Gastrocnemius medialis (tissue), 4 donors: ENCODE results near the gene TFDP1. TPM values are rescaled to one million over a fixed set of nuclear protein-coding genes. Genes with fewer than 3 reads are reported as not detected.

ENCODE experiments used
- ATAC-seq, 2 donors: fragments of 150-250 bp; one replicate each; pipeline ENCODE4 v1.9.1; 2016
- DNase-seq, 2 donors: peaks; one replicate each; pipeline ENCODE4 v3.0.0-alpha.2; 2019
- H3K27ac ChIP-seq, 4 donors: fragments of 200-600 bp; sonication (generic); 1 replicate in 1 of 4; 2 replicates in 3 of 4; pipeline ENCODE4 v1.5.1; 2016 to 2018; ENCODE audit warnings: mild to moderate bottlenecking in 2 of 4, moderate library complexity in 1 of 4
- H3K27me3 ChIP-seq, 3 donors: fragments of 200-600 bp; sonication (generic) in 2 of 3; 1 replicate in 1 of 3; 2 replicates in 2 of 3; pipeline versions ENCODE4 v1.5.1 to v1.6.0; 2016 to 2019; ENCODE audit warnings: mild to moderate bottlenecking in 1 of 3, moderate library complexity in 1 of 3
- H3K36me3 ChIP-seq, 2 donors: fragments of 200-600 bp; sonication (generic) in 1 of 2; one replicate each; pipeline ENCODE4 v1.5.1; 2017 to 2018
- H3K4me1 ChIP-seq, 2 donors: fragments of 200-600 bp; sonication (generic) in 1 of 2; one replicate each; pipeline ENCODE4 v1.5.1; 2016 to 2017; ENCODE audit warnings: mild to moderate bottlenecking in 2 of 2
- H3K4me3 ChIP-seq, 4 donors: fragments of 200-600 bp; sonication (generic) in 3 of 4; 1 replicate in 1 of 4; 2 replicates in 3 of 4; pipeline ENCODE4 v1.5.1; 2016 to 2019; ENCODE audit warnings: mild to moderate bottlenecking in 2 of 4
- H3K9me3 ChIP-seq, 3 donors: fragments of 200-600 bp; sonication (generic) in 2 of 3; 1 replicate in 1 of 3; 2 replicates in 2 of 3; pipeline ENCODE4 v1.5.1; 2016 to 2019
- CTCF ChIP-seq, 5 experiments: fragments of 450-650 bp in 3 of 5; fragments of 200-600 bp in 2 of 5; sonication (generic) in 2 of 5; IDR thresholded peaks in 4 of 5; conservative IDR thresholded peaks in 1 of 5; 1 replicate in 4 of 5; 2 replicates in 1 of 5; pipeline ENCODE4 v1.5.1; 2016 to 2019; ENCODE audit warnings: antibody characterized with exemption in 5 of 5, mild to moderate bottlenecking in 3 of 5, moderate library complexity in 3 of 5
- POLR2A ChIP-seq, 2 donors: fragments of 450-650 bp; IDR thresholded peaks; one replicate each; pipeline ENCODE4 v1.6.1; 2017; ENCODE audit warnings: antibody characterized with exemption in 2 of 2, mild to moderate bottlenecking in 2 of 2, moderate library complexity in 2 of 2
- in situ Hi-C, 4 donors: fragments of 200-750 bp; cut with MboI; loops; one replicate each; pipeline versions ENCODE4 v1.15.0 to v1.8.0; 2017; ENCODE audit warnings: low sequenced_read_pairs in 4 of 4
- intact Hi-C: fragments of 100-400 bp; cut with DNase I; formaldehyde crosslinking; loops from one replicate; pipeline ENCODE4 v1.15.1; 2023; ENCODE audit warnings: low total_unique reads
- total RNA-seq, 4 donors: library from RNA; depleted of rRNA; stranded (reverse); fragments of >200 nt; gene quantifications; one replicate each; pipeline versions ENCODE4 v1.1.0 to v1.2.3, GENCODE V29; 2016

TFDP1 gene
- total RNA-seq, 4 donors from 2014 or later, result 14.9 to 35.4 (median 29.1) TPM

- Histone ChIP-seq H3K4me3 (no peak overlapping the region), H3K4me1 (no peaks in the 10 kb centered on the region), H3K9me3 (no peaks in the 10 kb centered on the region), H3K36me3 (peaks cover 0 to 9% of the 10 kb centered on the region in 2 donors), H3K27me3 (no peaks in the 10 kb centered on the region), H3K27ac (no peak overlapping the region)
- in situ Hi-C loops, result no loop called here
- ATAC-seq (no peak), DNase-seq (no peak)
- intact Hi-C loops, result no loop called here
- no peak for TF ChIP-seq POLR2A (IDR thresholded peaks at IDR 0.05)
- no peak for TF ChIP-seq CTCF (IDR thresholded peaks at IDR 0.05 in 4 of 5, conservative IDR thresholded peaks at IDR 0.05 in 1 of 5)
These were observed 29.4 kb upstream of the TFDP1 start for GRCh38 chr13:113555141-113555540.

GRCh38 chr13:113557013-113557412 is 27.5 kb upstream of the TFDP1 start:
- Histone ChIP-seq H3K9me3 (no peaks in the 10 kb centered on the region), H3K27ac (no peak overlapping the region), H3K4me1 (no peaks in the 10 kb centered on the region), H3K27me3 (no peaks in the 10 kb centered on the region), H3K4me3 (no peak overlapping the region), H3K36me3 (no peaks in the 10 kb centered on the region)
- DNase-seq (no peak), ATAC-seq (no peak)
- TF ChIP-seq POLR2A (IDR thresholded peaks at IDR 0.05) (no peak), CTCF (IDR thresholded peaks at IDR 0.05 in 4 of 5, conservative IDR thresholded peaks at IDR 0.05 in 1 of 5) (no peak)
- in situ Hi-C loops (no loop called here), intact Hi-C loops (no loop called here)

GRCh38 chr13:113558461-113558860 is 26.1 kb upstream of the TFDP1 start:
- no peaks in the 10 kb centered on the region for H3K27me3 ChIP-seq
- ATAC-seq, result no peak
- DNase-seq, result no peak
- in situ Hi-C loops (no loop called here), intact Hi-C loops (no loop called here)
- no peaks in the 10 kb centered on the region for H3K36me3 ChIP-seq
- H3K4me3 ChIP-seq, result no peak overlapping the region
- TF ChIP-seq CTCF (IDR thresholded peaks at IDR 0.05 in 4 of 5, conservative IDR thresholded peaks at IDR 0.05 in 1 of 5) (no peak), POLR2A (IDR thresholded peaks at IDR 0.05) (no peak)
- H3K4me1 ChIP-seq, result no peaks in the 10 kb centered on the region
- no peaks in the 10 kb centered on the region for H3K9me3 ChIP-seq
- no peak overlapping the region for H3K27ac ChIP-seq

GRCh38 chr13:113559061-113559460 is 25.5 kb upstream of the TFDP1 start:
- no peak for DNase-seq

More at GRCh38 chr13:113559061-113559460, 25.5 kb upstream of the TFDP1 start:
- no peaks in the 10 kb centered on the region for H3K9me3 ChIP-seq
- ATAC-seq, result no peak
- no peaks in the 10 kb centered on the region for H3K36me3 ChIP-seq
- intact Hi-C loops, result no loop called here
- H3K27ac ChIP-seq, result no peak overlapping the region
- TF ChIP-seq POLR2A (IDR thresholded peaks at IDR 0.05) (no peak), CTCF (IDR thresholded peaks at IDR 0.05 in 4 of 5, conservative IDR thresholded peaks at IDR 0.05 in 1 of 5) (no peak)
- H3K4me3 ChIP-seq, result no peak overlapping the region
- H3K4me1 ChIP-seq, result no peaks in the 10 kb centered on the region
- H3K27me3 ChIP-seq, result no peaks in the 10 kb centered on the region
- in situ Hi-C loops, result no loop called here
